NCI-H510A treated with DMSO at 0.1 percent for 48 hours (cell line): Measurements from ENCODE around the gene STAP1.

Experiments used
- DNase-seq: peaks from one replicate; lab custom pipeline; 2025; lab: John Stamatoyannopoulos, UW

The STAP1 gene

DNA sequence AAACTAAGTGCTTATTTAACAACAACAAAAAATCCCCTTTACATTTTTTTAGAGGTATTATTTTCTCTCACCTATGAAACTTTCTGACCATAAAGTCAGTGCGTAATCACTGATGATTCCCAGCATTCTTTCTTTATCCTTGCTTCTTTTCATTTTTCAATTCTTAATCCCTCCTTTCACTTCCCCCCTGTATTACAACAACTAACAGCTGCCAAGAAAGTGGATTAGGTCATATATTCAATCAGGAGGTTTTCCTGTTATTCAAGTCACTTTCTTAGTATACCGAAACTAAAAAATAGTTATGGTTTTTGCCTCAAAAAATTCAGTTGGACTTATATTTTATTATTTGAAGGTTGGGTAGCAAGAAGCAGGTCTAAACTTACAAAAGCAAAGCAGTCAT lies 2.1 kb upstream of the STAP1 start:
- DNase-seq: no peak

- DNase-seq: no peak
Observed at GRCh38 chr4:67565284-67565683, 6.8 kb downstream of the STAP1 start.

GRCh38 chr4:67566335-67566734 lies 7.8 kb downstream of the STAP1 start:
- DNase-seq: no peak

DNA sequence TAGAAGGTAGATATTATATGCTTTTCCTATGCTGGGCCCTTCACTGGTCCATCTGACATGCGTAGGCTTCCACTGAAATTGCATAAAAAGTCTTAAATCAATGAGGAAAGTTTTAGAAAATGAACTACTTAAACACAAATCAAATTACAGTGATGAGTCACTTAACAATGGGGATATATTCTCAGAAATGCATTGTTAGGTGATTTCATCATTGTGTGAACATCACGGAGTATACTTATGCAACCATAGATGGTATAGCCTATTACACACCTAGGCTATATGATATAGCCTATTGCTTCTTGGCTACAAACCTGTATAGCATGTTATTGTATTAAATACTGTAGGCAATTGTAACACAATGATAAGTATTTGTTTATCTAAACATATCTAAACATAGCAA lies 10.3 kb downstream of the STAP1 start:
- DNase-seq: no peak

- DNase-seq: no peak
Observed at GRCh38 chr4:67570537-67570936, 12.0 kb downstream of the STAP1 start.

GRCh38 chr4:67571975-67572374 lies 13.4 kb downstream of the STAP1 start:
- no peak for DNase-seq

DNA sequence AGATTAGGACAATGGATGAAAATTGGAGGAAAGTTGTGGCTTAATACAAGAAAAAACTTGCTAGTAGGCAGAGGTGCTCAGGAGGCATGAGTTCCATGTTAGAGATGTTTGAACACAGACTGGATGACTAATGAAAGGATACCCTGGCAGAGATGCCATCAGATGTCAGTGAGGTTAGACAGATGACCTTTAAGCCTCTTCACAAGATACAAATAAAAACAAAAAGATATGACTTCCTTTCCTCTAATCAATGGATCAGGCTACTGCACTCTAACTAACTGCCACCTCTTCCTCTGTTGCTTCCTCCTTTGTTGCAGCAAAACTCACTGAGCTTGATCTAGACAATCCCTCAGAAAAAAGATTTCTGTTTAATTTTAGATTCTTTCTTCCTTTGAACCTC lies 14.7 kb downstream of the STAP1 start:
- no peak for DNase-seq

GRCh38 chr4:67575232-67576058 lies 16.9 kb downstream of the STAP1 start:
- DNase-seq: peak; percentile 91

DNA sequence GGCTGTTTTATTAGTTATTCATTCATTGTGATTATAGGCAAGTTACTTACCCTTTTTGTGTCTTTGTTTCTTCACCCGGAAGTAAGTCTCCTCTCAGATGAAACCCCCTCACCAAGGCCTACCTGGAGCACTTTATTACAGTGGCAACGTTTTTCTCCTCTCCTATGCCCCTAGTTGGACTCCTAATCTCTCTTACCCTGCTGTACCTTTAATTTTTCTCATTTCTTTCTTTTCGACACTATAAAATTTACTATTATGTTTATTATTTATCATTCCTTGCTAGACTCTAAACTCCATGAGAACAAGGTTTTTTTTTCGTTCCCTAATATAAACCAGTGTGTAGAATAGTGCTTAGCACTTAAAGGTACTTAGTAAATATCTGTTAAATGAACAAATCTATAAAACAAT lies 17.5 kb downstream of the STAP1 start:
- DNase-seq: no peak

GRCh38 chr4:67576538-67576937 lies 18.0 kb downstream of the STAP1 start:
- DNase-seq: peak; percentile 28

DNA sequence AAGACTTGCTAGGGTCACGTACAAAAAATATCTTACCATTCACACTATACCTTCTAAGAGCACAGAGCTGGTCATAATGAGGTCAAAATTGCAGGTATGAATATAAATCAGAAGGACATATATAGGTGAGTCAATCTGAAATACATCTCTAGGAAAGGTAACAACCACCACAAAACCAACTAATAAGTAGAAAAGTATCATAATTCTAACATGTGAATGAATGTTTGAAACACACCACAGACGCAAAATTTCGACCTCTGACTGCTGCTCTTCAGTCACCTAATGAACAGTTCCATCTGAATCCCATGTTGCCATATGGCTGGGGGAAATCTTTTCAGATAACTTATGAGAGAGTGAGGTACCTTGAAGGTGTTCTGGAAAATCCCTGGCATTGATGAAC lies 22.1 kb downstream of the STAP1 start:
- DNase-seq: no peak

DNA sequence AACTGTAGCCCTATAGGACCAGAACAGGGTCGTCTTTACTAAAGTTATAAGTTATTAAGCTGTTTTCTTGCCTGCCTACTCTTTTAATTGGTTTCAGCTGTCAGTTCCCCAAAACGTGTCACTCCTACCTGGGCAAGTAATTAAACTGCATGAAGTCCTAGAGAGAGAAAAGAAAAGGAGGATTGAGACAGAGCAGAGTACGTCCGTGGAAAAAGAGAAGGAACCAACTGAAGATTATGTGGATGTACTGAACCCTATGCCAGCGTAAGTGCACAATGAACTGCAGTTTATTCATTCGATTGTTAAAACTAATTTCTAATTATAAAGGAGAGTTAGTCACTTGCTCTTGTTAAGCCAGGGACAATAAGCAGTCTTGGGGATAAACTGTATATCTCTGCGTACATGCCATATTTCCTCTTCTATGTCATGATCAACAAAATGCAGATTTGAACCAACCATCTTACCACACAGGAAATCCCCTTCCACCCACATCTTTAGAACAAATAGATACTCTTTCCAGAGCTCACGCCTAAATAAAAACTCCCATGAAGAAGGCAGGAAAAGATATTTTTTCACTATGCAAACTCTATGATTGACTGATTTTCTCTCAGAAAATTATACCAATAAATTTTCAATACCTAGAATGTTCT lies 22.8 kb downstream of the STAP1 start:
- DNase-seq: no peak

DNA sequence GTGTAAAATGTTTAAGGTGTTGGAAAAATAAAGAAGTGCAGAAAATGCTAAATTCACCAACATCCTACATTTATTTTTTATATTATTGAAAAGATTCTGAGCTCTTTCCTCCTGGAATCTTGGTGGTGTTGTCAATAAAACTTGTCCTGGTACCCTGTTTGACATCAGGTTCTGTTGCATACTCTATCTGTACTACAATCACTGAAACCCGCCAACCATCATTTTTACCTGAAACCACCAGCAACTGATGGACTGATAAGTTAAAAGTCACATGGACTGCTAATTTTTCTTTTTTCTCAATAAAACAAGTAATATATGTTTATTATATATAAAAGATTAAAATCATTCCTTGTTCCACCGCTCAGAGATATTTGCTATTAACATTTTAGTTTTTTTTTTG lies 23.4 kb downstream of the STAP1 start:
- no peak for DNase-seq

DNA sequence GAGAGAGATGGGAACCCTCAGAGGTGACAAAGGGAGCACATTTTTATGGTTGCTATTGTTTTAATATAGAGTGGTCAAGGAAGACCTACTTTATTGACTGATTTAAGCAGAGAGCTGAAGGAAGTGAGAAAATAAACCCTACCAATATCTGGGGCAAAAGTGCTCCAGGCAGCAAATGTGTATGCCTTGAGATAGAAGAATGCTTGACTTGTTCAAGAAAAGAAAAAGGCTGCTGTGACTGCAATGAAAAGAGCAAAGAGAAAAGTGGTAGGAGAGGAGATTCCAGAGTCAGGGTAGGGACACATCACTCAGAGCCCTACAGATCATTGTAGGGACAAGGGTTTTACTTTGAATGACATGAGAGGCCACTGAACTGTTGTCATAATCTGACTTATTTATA lies 26.0 kb downstream of the STAP1 start:
- DNase-seq: no peak

DNA sequence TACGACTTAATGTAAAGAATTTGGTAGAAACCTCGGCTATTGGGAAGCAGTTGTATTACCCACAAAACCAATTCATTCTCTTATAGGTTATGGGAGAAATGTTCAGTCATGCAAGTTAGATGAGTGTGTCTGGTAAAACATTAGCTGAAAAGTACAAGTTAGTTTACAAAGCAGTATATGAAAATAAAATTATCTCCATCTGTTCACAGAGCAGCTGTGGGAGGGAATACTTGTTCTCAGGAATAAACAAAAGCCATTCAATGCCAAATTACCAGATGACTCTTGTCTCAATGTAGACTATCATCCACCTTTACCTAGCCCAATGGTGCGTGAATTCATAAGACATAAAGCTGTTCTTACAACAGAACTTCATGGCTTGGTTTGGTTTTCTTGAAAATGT lies 28.6 kb downstream of the STAP1 start:
- no peak for DNase-seq

GRCh38 chr4:67593741-67594175 lies 35.2 kb downstream of the STAP1 start:
- DNase-seq: no peak

DNA sequence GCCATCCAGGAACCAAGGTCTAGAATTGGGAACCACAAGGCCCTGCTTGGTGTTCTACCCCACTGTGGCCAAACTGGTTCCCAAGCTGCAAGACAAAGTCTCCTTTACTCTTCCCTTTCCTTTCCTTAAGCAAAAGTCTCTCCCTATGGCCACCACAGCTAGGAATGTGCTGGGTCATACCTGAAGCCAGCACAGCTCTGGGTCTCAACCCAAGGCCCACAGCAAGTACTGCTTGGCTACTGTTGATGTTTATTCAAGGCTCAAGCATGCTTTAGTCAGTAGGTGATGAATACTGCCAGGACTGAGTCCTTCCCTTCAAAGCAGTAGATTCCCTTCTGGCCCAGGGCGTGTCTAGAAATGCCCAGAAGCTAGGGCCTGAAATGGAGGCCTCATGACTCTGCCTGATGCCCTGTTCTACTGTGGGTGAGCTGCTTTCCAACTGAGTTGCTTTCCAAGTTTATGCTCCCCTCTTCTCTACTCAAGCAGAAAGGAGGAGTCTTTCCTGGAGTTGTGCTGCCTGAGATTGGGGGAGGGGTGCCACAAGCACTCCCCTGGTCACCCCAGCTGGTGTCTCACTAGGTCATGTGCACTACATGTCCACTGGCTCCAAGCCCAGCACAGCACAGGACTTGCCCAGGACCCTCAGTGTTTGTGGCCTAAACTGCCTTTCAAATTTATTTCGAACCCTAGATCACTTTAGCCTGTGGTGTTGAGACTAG lies 44.9 kb downstream of the STAP1 start:
- DNase-seq: no peak

- DNase-seq: no peak
Observed at GRCh38 chr4:67604029-67604381, 45.5 kb downstream of the STAP1 start.

DNA sequence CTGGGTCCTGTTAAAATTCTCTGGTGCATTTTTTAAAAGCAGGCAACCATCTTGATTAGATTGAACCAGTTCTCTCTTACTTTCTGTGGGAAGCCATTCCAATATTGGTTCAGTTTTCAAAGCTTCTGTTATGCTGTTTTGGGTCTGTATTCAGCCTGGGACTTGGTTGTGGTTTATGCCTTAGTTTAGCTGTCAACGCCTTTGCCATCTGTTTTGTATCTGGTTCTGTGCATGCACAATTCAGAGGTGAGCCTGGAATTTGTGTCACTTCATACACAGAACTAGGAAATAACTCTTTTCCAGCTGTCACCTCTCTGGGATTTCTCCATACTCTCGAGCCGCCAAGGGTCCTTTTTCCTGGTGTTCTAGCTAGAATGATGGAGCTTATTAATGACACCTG lies 46.2 kb downstream of the STAP1 start:
- no peak for DNase-seq

DNA sequence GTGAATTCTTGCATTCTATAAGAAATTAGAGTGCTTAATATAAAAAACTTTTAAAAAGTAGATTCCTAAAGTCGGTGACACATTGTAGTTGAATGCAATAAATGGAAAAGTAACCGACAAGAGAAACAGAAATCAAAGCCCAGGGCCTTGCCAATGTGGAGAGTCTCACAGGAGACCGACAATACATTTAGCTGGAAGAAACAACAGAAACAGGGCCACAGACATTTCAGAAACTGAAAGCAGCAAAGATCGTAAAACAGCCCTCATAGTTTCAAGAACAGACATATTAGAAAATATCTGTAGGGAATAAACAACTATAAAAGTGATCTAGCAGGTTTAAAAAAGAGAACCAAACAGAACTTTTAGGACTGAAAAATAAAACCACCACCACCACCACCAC lies 49.5 kb downstream of the STAP1 start:
- DNase-seq: no peak

GRCh38 chr4:67614186-67614585 lies 55.7 kb downstream of the STAP1 start:
- DNase-seq: no peak

DNA sequence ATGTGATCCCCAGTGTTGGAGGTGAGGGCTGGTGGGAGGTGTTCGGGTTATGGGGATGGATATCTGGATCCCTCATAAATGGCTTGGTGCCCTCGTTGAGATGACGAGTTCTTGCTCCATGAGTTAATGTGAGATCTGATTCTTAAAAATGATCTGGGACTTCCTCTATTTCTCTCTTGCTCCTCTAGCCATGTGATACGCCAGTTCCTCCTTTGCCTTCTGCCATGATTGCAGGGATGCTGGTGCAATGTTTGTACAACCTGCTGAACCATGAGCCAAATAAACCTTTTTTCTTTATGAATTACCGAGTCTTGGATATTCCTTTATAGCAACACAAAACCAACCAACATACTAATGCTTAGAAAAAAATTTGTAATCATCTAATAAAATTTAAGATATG lies 56.6 kb downstream of the STAP1 start:
- no peak for DNase-seq

DNA sequence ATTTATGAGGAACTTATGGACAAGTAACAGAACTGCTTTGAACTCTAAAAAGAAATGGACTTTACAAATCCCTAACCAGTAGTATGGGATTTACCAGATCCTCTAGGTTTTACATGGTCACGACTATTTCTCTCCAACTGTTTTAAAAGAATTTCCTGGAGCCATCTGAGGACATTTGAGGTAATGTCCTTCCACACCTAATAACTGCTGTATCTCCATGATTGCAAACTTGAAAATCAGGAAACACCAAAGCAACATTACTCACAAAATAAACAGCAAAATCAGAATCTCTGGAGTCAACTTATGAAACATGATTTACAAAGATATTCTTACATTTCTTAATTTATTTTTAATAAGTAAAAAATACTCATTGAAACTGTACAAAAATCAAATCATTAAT lies 58.0 kb downstream of the STAP1 start:
- no peak for DNase-seq
